Right lobe of liver (tissue), 6 donors: ENCODE measurements around the gene NUP85. TPM values are rescaled to one million over a fixed set of nuclear protein-coding genes. Genes with fewer than 3 reads are reported as not detected.
"Not testable (repeated sequence)": the region's sequence is repeated elsewhere in the genome, so short reads cannot be mapped to it uniquely, and the experiment has no call there.

Source experiments
- ATAC-seq, 4 donors: fragments of 200-7000 bp; cut with Tn5 transposase; one replicate each; pipeline ENCODE4 v1.9.1; 2020; ENCODE audit warnings: mild to moderate bottlenecking in 4 of 4, moderate library complexity in 4 of 4
- DNase-seq, 3 donors: peaks; one replicate each; pipeline ENCODE4 v3.0.0-alpha.2; 2020
- H3K27ac ChIP-seq, 3 donors: fragments of 200-600 bp; one replicate each; pipeline ENCODE4 v1.8.0; 2022
- H3K27me3 ChIP-seq, 2 donors: fragments of 200-600 bp; one replicate each; pipeline ENCODE4 v1.8.0; 2022
- H3K36me3 ChIP-seq, 4 donors: fragments of 200-600 bp; sonication (generic) in 1 of 4; one replicate each; pipeline versions ENCODE4 v1.5.1 to v1.8.0; 2017 to 2022; ENCODE audit warnings: control low read depth in 1 of 4
- H3K4me1 ChIP-seq, 4 donors: fragments of 200-600 bp; sonication (generic) in 1 of 4; one replicate each; pipeline versions ENCODE4 v1.5.1 to v1.8.0; 2017 to 2022; ENCODE audit warnings: control low read depth in 1 of 4
- H3K4me3 ChIP-seq, 3 donors: fragments of 200-600 bp; one replicate each; pipeline ENCODE4 v1.8.0; 2022
- H3K9me3 ChIP-seq, 4 donors: fragments of 200-600 bp; sonication (generic) in 1 of 4; one replicate each; pipeline versions ENCODE4 v1.5.1 to v1.8.0; 2017 to 2022; ENCODE audit warnings: control low read depth in 1 of 4
- POLR2A ChIP-seq: fragments of 450-650 bp; IDR thresholded peaks from one replicate; pipeline ENCODE4 v1.6.1; 2017; ENCODE audit warnings: antibody characterized with exemption, mild to moderate bottlenecking
- WGBS: methylation state at CpG from one replicate; pipeline ENCODE4 v1.1.6; 2018; ENCODE audit warnings: low coverage, low lambda C conversion rate; ENCODE audit not compliant: insufficient coverage; ENCODE audit errors: missing lambda C conversion rate; 5-methylcytosine and 5-hydroxymethylcytosine counted together
- intact Hi-C, 2 donors: fragments of 100-400 bp; cut with DNase I; formaldehyde crosslinking; loops; one replicate each; pipeline versions ENCODE4 v1.11.2 to v1.14.1; 2022
- total RNA-seq, 6 experiments: library from RNA; depleted of rRNA in 2 of 6; stranded (reverse); fragments of >200 nt in 2 of 6; fragmentation: NEBNext Ultra II Directional in 3 of 6; extraction: Animal tissue kit (Norgen Biotek cat#: 25700) in 3 of 6; gene quantifications; one replicate each; pipeline versions ENCODE4 v1.1.0 to v1.2.4, GENCODE V29; 2016 to 2023
- TF ChIP-seq, protein P1 (sequence below), 4 donors: fragments of 200-600 bp in 3 of 4; fragments of 450-650 bp in 1 of 4; IDR thresholded peaks; one replicate each; pipeline versions ENCODE4 v1.5.1 to v1.8.0; 2016 to 2022; ENCODE audit warnings: antibody characterized with exemption in 4 of 4, mild to moderate bottlenecking in 2 of 4
- donor health status: DM: no; HTN: yes; CAD: no.
- donor health status: DM: no; HTN: no; CAD: no.
- donor health status: DM: no; HTN: no; CAD: no.
- donor health status: DM: no; HTN: yes; CAD: no.
- donor health status: DM: no; HTN: yes; CAD: no.

NUP85 gene
- total RNA-seq, 6 experiments from 2014 or later, result 15.3 to 32.8 (median 25.9) TPM

DNA sequence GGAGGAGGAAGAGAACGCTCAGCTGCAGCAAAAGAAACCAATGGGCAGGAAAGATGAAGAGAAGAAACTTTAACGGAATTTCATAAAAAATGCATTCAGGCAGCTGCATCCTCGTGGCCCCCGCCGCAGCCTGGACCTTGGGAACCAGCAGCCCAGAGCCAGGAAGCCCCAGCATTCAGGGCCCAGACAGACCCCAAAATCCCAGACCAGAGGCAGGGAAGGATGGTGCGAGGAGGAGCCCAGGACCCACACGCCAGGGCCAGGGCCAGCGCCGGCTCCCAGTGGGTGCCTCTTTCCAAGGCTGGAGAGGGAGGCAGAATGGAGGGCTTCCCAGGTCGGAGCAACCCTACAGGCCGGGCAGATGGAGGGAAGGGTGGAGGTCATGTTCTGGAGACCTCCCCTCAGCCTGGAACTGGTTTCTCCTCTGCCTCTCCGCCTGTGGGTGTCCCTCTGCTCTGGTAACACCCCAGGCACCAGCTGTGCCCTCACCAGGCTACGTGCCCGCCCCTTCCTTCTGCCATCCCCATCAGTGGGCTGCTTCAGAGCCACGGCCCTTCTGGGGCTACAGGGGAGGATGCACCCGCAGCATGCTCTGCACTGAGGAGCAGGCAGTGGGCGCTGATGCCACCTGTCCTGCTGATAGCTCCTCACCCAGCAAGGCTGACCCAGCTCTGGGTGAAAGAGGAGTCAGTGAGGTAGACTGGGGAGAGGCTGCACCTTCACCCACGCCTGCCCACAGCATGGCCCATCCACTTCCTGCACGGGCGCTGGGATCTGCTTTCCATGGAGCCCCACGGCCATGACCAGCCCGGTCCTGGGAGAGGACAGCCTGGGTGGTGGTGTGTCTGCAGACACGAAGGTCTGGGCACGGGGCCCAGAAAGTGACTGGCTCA, 66.7 kb downstream of the NUP85 start:
- Histone ChIP-seq H3K4me3 (peak overlapping the region; percentile 62 to 93 (median 86)), H3K27ac (peak overlapping the region in 1 of 3 donors; percentile 88), H3K4me1 (peaks cover 0 to 15% (median 6%) of the 10 kb centered on the region in 4 donors), H3K9me3 (no peaks in the 10 kb centered on the region), H3K27me3 (no peaks in the 10 kb centered on the region), H3K36me3 (peaks cover 0 to 3% (median 0%) of the 10 kb centered on the region in 4 donors)
- WGBS, result 6% methylated on average over 6 of the region's 24 CpGs
- no peak for DNase-seq
- intact Hi-C loops, result loop anchor here in 1 of 2 donors (10.0 kb wide), 1 partner anchor 143 kb away; no protein-coding TSS in a partner anchor
- ATAC-seq, result no peak
- TF ChIP-seq, protein P1, sequence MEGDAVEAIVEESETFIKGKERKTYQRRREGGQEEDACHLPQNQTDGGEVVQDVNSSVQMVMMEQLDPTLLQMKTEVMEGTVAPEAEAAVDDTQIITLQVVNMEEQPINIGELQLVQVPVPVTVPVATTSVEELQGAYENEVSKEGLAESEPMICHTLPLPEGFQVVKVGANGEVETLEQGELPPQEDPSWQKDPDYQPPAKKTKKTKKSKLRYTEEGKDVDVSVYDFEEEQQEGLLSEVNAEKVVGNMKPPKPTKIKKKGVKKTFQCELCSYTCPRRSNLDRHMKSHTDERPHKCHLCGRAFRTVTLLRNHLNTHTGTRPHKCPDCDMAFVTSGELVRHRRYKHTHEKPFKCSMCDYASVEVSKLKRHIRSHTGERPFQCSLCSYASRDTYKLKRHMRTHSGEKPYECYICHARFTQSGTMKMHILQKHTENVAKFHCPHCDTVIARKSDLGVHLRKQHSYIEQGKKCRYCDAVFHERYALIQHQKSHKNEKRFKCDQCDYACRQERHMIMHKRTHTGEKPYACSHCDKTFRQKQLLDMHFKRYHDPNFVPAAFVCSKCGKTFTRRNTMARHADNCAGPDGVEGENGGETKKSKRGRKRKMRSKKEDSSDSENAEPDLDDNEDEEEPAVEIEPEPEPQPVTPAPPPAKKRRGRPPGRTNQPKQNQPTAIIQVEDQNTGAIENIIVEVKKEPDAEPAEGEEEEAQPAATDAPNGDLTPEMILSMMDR (IDR thresholded peaks at IDR 0.05), result no peak
- TF ChIP-seq POLR2A, result no peak

DNA sequence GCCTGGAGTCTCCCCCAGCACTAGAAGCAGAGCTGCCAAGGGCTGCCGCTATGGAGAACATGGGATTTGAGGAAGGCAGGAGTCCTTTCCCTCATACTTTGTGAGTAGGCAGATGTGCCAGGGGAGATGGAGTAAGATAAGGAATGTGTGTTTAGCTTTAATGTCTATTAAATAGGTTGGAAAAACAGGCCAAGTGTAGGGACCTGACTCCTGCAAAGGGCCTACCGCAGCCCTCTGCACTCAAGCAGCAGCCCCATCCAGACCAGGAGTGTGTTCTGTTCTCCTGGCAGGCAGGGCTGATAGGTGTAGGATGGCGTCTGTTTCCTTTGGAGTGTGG, 67.3 kb downstream of the NUP85 start:
- 61% methylated on average over 2 of the region's 3 CpGs for WGBS
- no peak overlapping the region for H3K4me3 ChIP-seq
- H3K36me3 ChIP-seq, result peaks cover 0 to 3% (median 0%) of the 10 kb centered on the region in 4 donors
- H3K27me3 ChIP-seq, result no peaks in the 10 kb centered on the region
- H3K4me1 ChIP-seq, result peaks cover 0 to 15% (median 6%) of the 10 kb centered on the region in 4 donors
- H3K27ac ChIP-seq, result no peak overlapping the region
- DNase-seq (no peak), ATAC-seq (no peak)
- TF ChIP-seq, protein P1 (IDR thresholded peaks at IDR 0.05), result no peak
- TF ChIP-seq POLR2A, result no peak
- intact Hi-C loops, result loop anchor here in 1 of 2 donors (10.0 kb wide), 1 partner anchor 142 kb away; no protein-coding TSS in a partner anchor
- no peaks in the 10 kb centered on the region for H3K9me3 ChIP-seq

DNA sequence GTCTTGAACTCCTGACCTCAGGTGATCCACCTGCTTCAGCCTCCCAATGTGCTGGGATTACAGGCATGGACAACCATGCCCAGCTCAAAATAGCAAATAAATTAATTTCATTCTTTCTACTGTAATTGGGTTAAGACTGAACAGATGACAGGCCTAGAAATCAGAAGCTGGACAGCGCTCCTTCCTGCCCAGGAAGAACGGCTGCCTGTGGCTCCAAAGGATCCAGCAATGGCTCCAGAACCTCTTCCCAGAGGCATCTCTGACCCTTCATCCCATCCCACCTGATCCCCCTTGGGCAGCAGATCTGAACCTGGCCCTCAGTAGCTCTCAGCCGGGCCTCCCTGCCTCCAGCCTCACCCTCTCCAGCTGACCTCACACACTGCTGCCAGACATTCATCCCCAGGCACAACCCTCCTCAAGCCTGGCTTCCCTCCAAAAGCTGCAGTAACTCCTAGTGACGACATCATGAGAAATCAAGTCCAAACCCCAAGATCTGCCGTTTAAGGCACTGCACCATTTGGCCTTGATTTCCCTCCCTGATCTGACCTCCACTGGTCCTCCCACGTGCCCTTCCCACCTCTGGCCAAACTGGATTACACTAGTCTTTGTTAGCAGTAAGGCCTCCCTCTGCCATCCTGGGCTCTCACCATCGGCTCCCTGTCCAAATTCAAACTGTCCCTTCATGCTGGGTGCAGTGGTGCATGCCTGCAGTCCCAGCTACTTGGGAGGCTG, 68.7 kb downstream of the NUP85 start:
- H3K36me3 ChIP-seq, result peaks cover 0 to 7% (median 0%) of the 10 kb centered on the region in 4 donors
- intact Hi-C loops, result loop anchor here in 1 of 2 donors (10.0 kb wide), 1 partner anchor 141 kb away; no protein-coding TSS in a partner anchor
- TF ChIP-seq, protein P1 (IDR thresholded peaks at IDR 0.05), result no peak
- TF ChIP-seq POLR2A, result no peak
- peaks cover 0 to 15% (median 6%) of the 10 kb centered on the region in 4 donors for H3K4me1 ChIP-seq
- no peak overlapping the region for H3K27ac ChIP-seq
- no peak overlapping the region for H3K4me3 ChIP-seq
- H3K27me3 ChIP-seq, result no peaks in the 10 kb centered on the region
- no peaks in the 10 kb centered on the region for H3K9me3 ChIP-seq
- DNase-seq (no peak), ATAC-seq (no peak)
- WGBS, result 71% methylated on average over 7 of the region's 7 CpGs

DNA sequence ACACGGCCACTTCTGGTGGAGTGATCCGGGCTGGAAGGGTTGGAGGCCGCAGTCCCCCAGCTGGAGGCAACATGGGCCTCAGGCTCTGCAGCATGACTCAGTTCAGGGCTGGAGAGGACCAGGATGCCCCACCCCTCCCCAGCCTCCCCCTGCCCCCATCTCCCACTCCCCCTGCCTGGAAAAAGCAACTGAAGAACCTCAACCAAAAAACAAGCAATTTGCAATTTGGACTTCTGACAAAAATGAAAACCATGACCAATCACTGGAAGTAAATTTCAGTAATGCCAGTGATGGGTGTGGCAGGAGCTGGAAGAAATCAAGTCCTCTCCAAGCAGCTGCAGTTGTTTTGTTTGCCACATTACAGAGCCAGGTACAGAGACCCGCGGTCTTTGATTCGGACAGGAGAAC, 72.2 kb downstream of the NUP85 start:
- ATAC-seq, result no peak
- Histone ChIP-seq H3K4me1 (no peaks in the 10 kb centered on the region), H3K4me3 (no peak overlapping the region), H3K27ac (no peak overlapping the region), H3K9me3 (no peaks in the 10 kb centered on the region), H3K36me3 (peaks cover 0 to 7% (median 0%) of the 10 kb centered on the region in 4 donors), H3K27me3 (no peaks in the 10 kb centered on the region)
- WGBS, result 89% methylated on average over 6 of the region's 6 CpGs
- TF ChIP-seq POLR2A, result no peak
- TF ChIP-seq, protein P1 (IDR thresholded peaks at IDR 0.05), result no peak
- no peak for DNase-seq
- intact Hi-C loops, result loop anchor here in 1 of 2 donors (10.0 kb wide), 1 partner anchor 137 kb away; no protein-coding TSS in a partner anchor

DNA sequence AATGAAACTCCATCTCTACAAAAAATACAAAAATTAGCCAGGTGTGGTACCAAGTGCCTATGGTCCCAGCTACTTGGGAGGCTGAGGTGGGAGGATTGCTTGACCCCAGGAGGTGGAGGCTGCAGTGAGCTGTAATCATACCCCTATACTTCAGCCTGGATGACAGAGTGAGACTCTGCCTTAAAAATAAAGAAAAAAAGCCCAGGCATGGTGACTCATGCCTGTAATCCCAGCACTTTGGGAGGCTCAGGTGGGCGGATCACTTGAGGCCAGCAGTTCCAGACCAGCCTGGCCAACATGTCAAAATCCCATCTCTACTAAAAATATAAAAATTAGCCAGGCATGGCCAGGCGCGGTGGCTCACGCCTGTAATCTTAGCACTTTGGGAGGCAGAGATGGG, 74.7 kb downstream of the NUP85 start:
- H3K4me3 ChIP-seq, H3K9me3 ChIP-seq, H3K27ac ChIP-seq, H3K27me3 ChIP-seq, DNase-seq, ATAC-seq, intact Hi-C loops, H3K4me1 ChIP-seq, H3K36me3 ChIP-seq: not testable (repeated sequence)
- WGBS, result 100% methylated on average over 1 of the region's 4 CpGs
